HUES6 (cell line): ENCODE results near the gene BRINP1.
"Not testable (repeated sequence)": the region's sequence is repeated elsewhere in the genome, so short reads cannot be mapped to it uniquely, and the experiment has no call there.

ENCODE experiments used
- H3K27ac ChIP-seq: 2 replicates; pipeline ENCODE4 v1.7.0; 2013; ENCODE audit warnings: low read depth, mild to moderate bottlenecking, low read length, inconsistent platforms
- H3K27me3 ChIP-seq: 2 replicates; pipeline ENCODE4 v1.6.1; 2013; ENCODE audit warnings: low read length; ENCODE audit not compliant: control insufficient read depth, insufficient read depth
- H3K36me3 ChIP-seq: 2 replicates; pipeline ENCODE4 v1.6.1; 2013; ENCODE audit warnings: low read length; ENCODE audit not compliant: control insufficient read depth, insufficient read depth
- H3K4me1 ChIP-seq: 2 replicates; pipeline ENCODE4 v1.6.1; 2013; ENCODE audit warnings: low read length; ENCODE audit not compliant: control insufficient read depth, insufficient read depth
- H3K4me3 ChIP-seq: 2 replicates; pipeline ENCODE4 v1.5.1; 2013; ENCODE audit warnings: low read depth, low read length
- H3K9ac ChIP-seq: one replicate; pipeline ENCODE4 v1.6.1; 2013; ENCODE audit warnings: mild to moderate bottlenecking, low read length
- H3K9me3 ChIP-seq: 2 replicates; pipeline ENCODE4 v1.6.1; 2013; ENCODE audit warnings: low read depth, low read length; ENCODE audit not compliant: control insufficient read depth, insufficient read depth

The BRINP1 gene

GRCh38 chr9:119185298-119185697, 183.9 kb downstream of the BRINP1 start:
- Histone ChIP-seq H3K27me3 (no peaks in the 10 kb centered on the region), H3K9ac (no peak overlapping the region), H3K4me3 (no peak overlapping the region), H3K4me1 (peaks cover 15% of the 10 kb centered on the region), H3K9me3 (no peaks in the 10 kb centered on the region), H3K27ac (no peak overlapping the region), H3K36me3 (no peaks in the 10 kb centered on the region)

GRCh38 chr9:119184265-119184936, 184.8 kb downstream of the BRINP1 start:
- Histone ChIP-seq H3K4me3 (no peak overlapping the region), H3K27me3 (no peaks in the 10 kb centered on the region), H3K4me1 (peaks cover 23% of the 10 kb centered on the region), H3K36me3 (no peaks in the 10 kb centered on the region), H3K9me3 (no peaks in the 10 kb centered on the region), H3K9ac (no peak overlapping the region), H3K27ac (no peak overlapping the region)

GRCh38 chr9:119181561-119181960, 187.7 kb downstream of the BRINP1 start:
- Histone ChIP-seq H3K9ac (no peak overlapping the region), H3K36me3 (no peaks in the 10 kb centered on the region), H3K27ac (no peak overlapping the region), H3K4me3 (no peak overlapping the region), H3K27me3 (no peaks in the 10 kb centered on the region), H3K9me3 (no peaks in the 10 kb centered on the region), H3K4me1 (peaks cover 28% of the 10 kb centered on the region)

- Histone ChIP-seq H3K27ac (no peak overlapping the region), H3K9ac (no peak overlapping the region), H3K4me3 (no peak overlapping the region), H3K9me3 (no peaks in the 10 kb centered on the region), H3K36me3 (no peaks in the 10 kb centered on the region), H3K27me3 (no peaks in the 10 kb centered on the region), H3K4me1 (peaks cover 28% of the 10 kb centered on the region)
These were observed 188.3 kb downstream of the BRINP1 start for GRCh38 chr9:119180897-119181296.

GRCh38 chr9:119179701-119180100, 189.5 kb downstream of the BRINP1 start:
- no peaks in the 10 kb centered on the region for H3K36me3 ChIP-seq
- H3K9me3 ChIP-seq, result no peaks in the 10 kb centered on the region
- H3K27ac ChIP-seq, result no peak overlapping the region
- no peaks in the 10 kb centered on the region for H3K27me3 ChIP-seq
- H3K9ac ChIP-seq, result no peak overlapping the region
- peaks cover 28% of the 10 kb centered on the region for H3K4me1 ChIP-seq
- H3K4me3 ChIP-seq, result no peak overlapping the region

GRCh38 chr9:119177196-119177595, 192.0 kb downstream of the BRINP1 start:
- Histone ChIP-seq H3K27me3 (no peaks in the 10 kb centered on the region), H3K27ac (no peak overlapping the region), H3K9me3 (no peaks in the 10 kb centered on the region), H3K4me3 (no peak overlapping the region), H3K9ac (no peak overlapping the region), H3K4me1 (peaks cover 23% of the 10 kb centered on the region; the same call in 1 of the 2 replicates), H3K36me3 (no peaks in the 10 kb centered on the region)

GRCh38 chr9:119175581-119175980, 193.7 kb downstream of the BRINP1 start:
- H3K4me3 ChIP-seq, result no peak overlapping the region
- no peak overlapping the region for H3K9ac ChIP-seq
- H3K27ac ChIP-seq, result no peak overlapping the region
- H3K27me3 ChIP-seq, result no peaks in the 10 kb centered on the region
- H3K9me3 ChIP-seq, result no peaks in the 10 kb centered on the region
- peaks cover 14% of the 10 kb centered on the region; the same call in 1 of the 2 replicates for H3K4me1 ChIP-seq
- no peaks in the 10 kb centered on the region for H3K36me3 ChIP-seq

GRCh38 chr9:119169222-119169621, 200.0 kb downstream of the BRINP1 start:
- not testable (repeated sequence) for H3K4me1 ChIP-seq, H3K27me3 ChIP-seq, H3K36me3 ChIP-seq, H3K9me3 ChIP-seq
- Histone ChIP-seq H3K4me3 (peak overlapping the region; percentile 70), H3K27ac (peak overlapping the region; percentile 67), H3K9ac (peak overlapping the region; percentile 86)

- H3K9me3 ChIP-seq, result no peaks in the 10 kb centered on the region
- no peak overlapping the region for H3K4me3 ChIP-seq
- H3K27me3 ChIP-seq, result no peaks in the 10 kb centered on the region
These were observed 201.4 kb downstream of the BRINP1 start for GRCh38 chr9:119167876-119168275.

GRCh38 chr9:119167267-119167666, 202.0 kb downstream of the BRINP1 start:
- Histone ChIP-seq H3K4me1 (peaks cover 6% of the 10 kb centered on the region; the same call in 1 of the 2 replicates), H3K9ac (no peak overlapping the region), H3K27ac (no peak overlapping the region), H3K36me3 (peaks cover 9% of the 10 kb centered on the region), H3K9me3 (no peaks in the 10 kb centered on the region), H3K27me3 (no peaks in the 10 kb centered on the region), H3K4me3 (no peak overlapping the region)

More at GRCh38 chr9:119167876-119168275, 201.4 kb downstream of the BRINP1 start:
- Histone ChIP-seq H3K27ac (no peak overlapping the region), H3K36me3 (peaks cover 9% of the 10 kb centered on the region), H3K9ac (no peak overlapping the region), H3K4me1 (peaks cover 6% of the 10 kb centered on the region; the same call in 1 of the 2 replicates)

GRCh38 chr9:119166096-119166495, 203.1 kb downstream of the BRINP1 start:
- H3K9ac ChIP-seq, result no peak overlapping the region
- H3K27me3 ChIP-seq, result no peaks in the 10 kb centered on the region
- peaks cover 9% of the 10 kb centered on the region for H3K36me3 ChIP-seq
- H3K27ac ChIP-seq, result no peak overlapping the region
- H3K4me1 ChIP-seq, result peaks cover 6% of the 10 kb centered on the region; the same call in 1 of the 2 replicates
- no peak overlapping the region for H3K4me3 ChIP-seq
- no peaks in the 10 kb centered on the region for H3K9me3 ChIP-seq
